H1 (cell line): ENCODE measurements around the gene MYO5B. TPM values are rescaled to one million over a fixed set of nuclear protein-coding genes. Genes with fewer than 3 reads are reported as not detected.

ENCODE experiments used
- CTCF ChIA-PET: fragments of 300-600 bp; sonication (Branson Sonifier 250); formaldehyde crosslinking; loops from one replicate; lab custom pipeline; 2021; ENCODE audit not compliant: partially characterized antibody; lab: Charles Lee
- POLR2A ChIA-PET: fragments of 300-600 bp; sonication (Branson Sonifier 250); formaldehyde crosslinking; loops from one replicate; lab custom pipeline; 2021; ENCODE audit warnings: inconsistent platforms; ENCODE audit not compliant: partially characterized antibody; lab: Charles Lee
- DNase-seq, 2 experiments: peaks; one replicate each; pipeline versions ENCODE4 v3.0.0 to v3.0.0-alpha.2; 2010 to 2022; ENCODE audit warnings: low spot score in 2 of 2, low read depth in 1 of 2, mixed read lengths in 1 of 2
- FAIRE-seq: peaks from 2 replicates; lab custom pipeline; 2011; peaks lifted over from hg19 to GRCh38; lab: Jason Lieb, UNC
- H2AFZ ChIP-seq: 2 replicates; pipeline ENCODE4 v1.8.1; 2012; ENCODE audit warnings: low read length, inconsistent platforms
- H2AK5ac ChIP-seq: 2 replicates; pipeline ENCODE4 v1.6.1; 2013; ENCODE audit warnings: low read depth, low read length
- H2BK120ac ChIP-seq: replicated peaks from 2 replicates; pipeline ENCODE3; 2013; ENCODE audit warnings: low read depth, low read length, inconsistent platforms
- H2BK12ac ChIP-seq: 2 replicates; pipeline ENCODE4 v1.6.1; 2013; ENCODE audit warnings: low read depth, low read length
- H2BK15ac ChIP-seq: 2 replicates; pipeline ENCODE4 v1.6.1; 2013; ENCODE audit warnings: low read length
- H2BK20ac ChIP-seq: 2 replicates; pipeline ENCODE4 v1.6.1; 2013; ENCODE audit warnings: low read length
- H2BK5ac ChIP-seq: 2 replicates; pipeline ENCODE4 v1.6.1; 2013; ENCODE audit warnings: low read depth, low read length
- H3K14ac ChIP-seq: 2 replicates; pipeline ENCODE4 v1.6.1; 2013; ENCODE audit warnings: inconsistent platforms; ENCODE audit not compliant: insufficient read length
- H3K18ac ChIP-seq: 2 replicates; pipeline ENCODE4 v1.6.1; 2013; ENCODE audit warnings: low read length; ENCODE audit errors: extremely low read depth
- H3K23ac ChIP-seq: 2 replicates; pipeline ENCODE4 v1.6.1; 2013; ENCODE audit warnings: inconsistent platforms; ENCODE audit not compliant: insufficient read length
- H3K23me2 ChIP-seq: 2 replicates; pipeline ENCODE4 v1.6.1; 2013; ENCODE audit warnings: low read depth, low read length
- H3K27ac ChIP-seq: 2 replicates; pipeline ENCODE4 v1.6.1; 2011; ENCODE audit warnings: low read depth, low read length, inconsistent platforms
- H3K27me3 ChIP-seq, 4 experiments: replicated peaks in 1 of 4; 1 replicate in 1 of 4; 2 replicates in 3 of 4; pipeline versions ENCODE4 v1.6.1 to v1.8.1; 2011 to 2013; ENCODE audit warnings: low read length in 3 of 4, mild to moderate bottlenecking in 3 of 4, inconsistent platforms in 2 of 4, mixed read lengths in 2 of 4, moderate library complexity in 1 of 4; ENCODE audit not compliant: control insufficient read depth in 3 of 4, insufficient read depth in 3 of 4; ENCODE audit errors: extremely low read depth in 1 of 4
- H3K36me3 ChIP-seq, 4 experiments: 2 replicates each; pipeline versions ENCODE4 v1.6.1 to v1.8.1; 2011 to 2013; ENCODE audit warnings: mild to moderate bottlenecking in 4 of 4, low read length in 3 of 4, moderate library complexity in 2 of 4, control low read depth in 1 of 4, inconsistent platforms in 1 of 4; ENCODE audit not compliant: insufficient read depth in 4 of 4, control insufficient read depth in 2 of 4
- H3K4ac ChIP-seq: replicated peaks from 2 replicates; pipeline ENCODE3; 2013; ENCODE audit warnings: low read length, low read depth, mixed read lengths, inconsistent platforms; ENCODE audit not compliant: insufficient read length
- H3K4me1 ChIP-seq, 4 experiments: replicated peaks in 1 of 4; 1 replicate in 1 of 4; 2 replicates in 3 of 4; pipeline versions ENCODE4 v1.6.1 to v1.8.1; 2011 to 2013; ENCODE audit warnings: low read length in 3 of 4, inconsistent platforms in 2 of 4, mixed read lengths in 1 of 4; ENCODE audit not compliant: insufficient read depth in 4 of 4, control insufficient read depth in 3 of 4
- H3K4me2 ChIP-seq, 2 experiments: 2 replicates each; pipeline versions ENCODE4 v1.6.1 to v1.8.1; 2011 to 2013; ENCODE audit warnings: low read depth in 2 of 2, low read length in 2 of 2, control low read depth in 1 of 2, inconsistent platforms in 1 of 2, mild to moderate bottlenecking in 1 of 2; ENCODE audit not compliant: insufficient read depth in 1 of 2
- H3K4me3 ChIP-seq, 4 experiments: fragments of 200-600, 300-600 bp in 1 of 4; sonication (generic), shearing (Covaris generic), sonication (Bioruptor Twin) in 1 of 4; 2 replicates each; pipeline versions ENCODE4 v1.5.1 to v1.8.1; 2011 to 2016; ENCODE audit warnings: low read length in 4 of 4, low read depth in 3 of 4, control low read depth in 2 of 4, inconsistent platforms in 2 of 4, mild to moderate bottlenecking in 2 of 4, mixed read lengths in 1 of 4, moderate library complexity in 1 of 4; ENCODE audit not compliant: insufficient read depth in 2 of 4; ENCODE audit errors: extremely low read depth in 1 of 4
- H3K56ac ChIP-seq: replicated peaks from 2 replicates; pipeline ENCODE3; 2013; ENCODE audit warnings: low read depth, mild to moderate bottlenecking, mixed read lengths, low read length, inconsistent platforms; ENCODE audit not compliant: insufficient read length
- H3K79me1 ChIP-seq: 2 replicates; pipeline ENCODE4 v1.6.1; 2013; ENCODE audit warnings: low read depth, low read length, control low read depth
- H3K79me2 ChIP-seq, 2 experiments: 2 replicates each; pipeline versions ENCODE4 v1.6.1 to v1.8.1; 2012 to 2013; ENCODE audit warnings: low read length in 2 of 2, mild to moderate bottlenecking in 2 of 2, inconsistent platforms in 1 of 2; ENCODE audit not compliant: insufficient read depth in 2 of 2, control insufficient read depth in 1 of 2
- H3K9ac ChIP-seq, 4 experiments: replicated peaks in 1 of 4; 1 replicate in 1 of 4; 2 replicates in 3 of 4; pipeline versions ENCODE4 v1.6.1 to v1.8.1; 2011 to 2013; ENCODE audit warnings: low read depth in 3 of 4, low read length in 3 of 4, control low read depth in 2 of 4, mild to moderate bottlenecking in 2 of 4, moderate library complexity in 2 of 4, inconsistent platforms in 1 of 4; ENCODE audit errors: extremely low read depth in 1 of 4
- H3K9me3 ChIP-seq, 2 experiments: 2 replicates each; pipeline versions ENCODE4 v1.6.1 to v1.8.1; 2012 to 2013; ENCODE audit warnings: mild to moderate bottlenecking in 2 of 2, moderate library complexity in 2 of 2, control low read depth in 1 of 2, inconsistent platforms in 1 of 2, low read depth in 1 of 2, low read length in 1 of 2, mixed read lengths in 1 of 2; ENCODE audit not compliant: insufficient read depth in 2 of 2
- H4K20me1 ChIP-seq, 2 experiments: replicated peaks in 1 of 2; 2 replicates each; pipeline versions ENCODE3 to v1.8.1; 2011 to 2013; ENCODE audit warnings: inconsistent platforms in 2 of 2, low read length in 2 of 2, mild to moderate bottlenecking in 1 of 2; ENCODE audit not compliant: insufficient read depth in 2 of 2, control insufficient read depth in 1 of 2
- H4K5ac ChIP-seq: 2 replicates; pipeline ENCODE4 v1.6.1; 2013; ENCODE audit warnings: low read length, low read depth, mixed read lengths, inconsistent platforms; ENCODE audit not compliant: insufficient read length
- H4K8ac ChIP-seq: 2 replicates; pipeline ENCODE4 v1.8.0; 2013; ENCODE audit warnings: mild to moderate bottlenecking, moderate library complexity, low read length, inconsistent platforms; ENCODE audit not compliant: insufficient read depth; ENCODE audit errors: extremely low read depth
- H4K91ac ChIP-seq: replicated peaks from 2 replicates; pipeline ENCODE3; 2013; ENCODE audit warnings: low read length, mixed read lengths, inconsistent platforms; ENCODE audit not compliant: insufficient read length
- CBX8 ChIP-seq: fragments of 300-800, 300-1000 bp; sonication (generic); IDR thresholded peaks from 2 replicates; pipeline ENCODE4 v1.7.1; 2016; ENCODE audit warnings: low read depth, low read length, borderline replicate concordance
- CHD1 ChIP-seq: IDR thresholded peaks from 2 replicates; pipeline ENCODE4 v1.6.1; 2012; ENCODE audit warnings: low read depth, low read length, improper control_type of control experiment
- CHD2 ChIP-seq: IDR thresholded peaks from 2 replicates; pipeline ENCODE4 v1.6.1; 2012; ENCODE audit warnings: low read length, improper control_type of control experiment
- EZH2 ChIP-seq: fragments of 200-600 bp; sonication (generic); IDR thresholded peaks from 2 replicates; pipeline ENCODE4 v1.7.1; 2012; ENCODE audit warnings: low read depth, mild to moderate bottlenecking, moderate library complexity, low read length, inconsistent platforms; ENCODE audit not compliant: severe bottlenecking
- WGBS, 2 experiments: shearing (Covaris generic) in 1 of 2; methylation state at CpG; one replicate each; pipeline versions ENCODE4 v1.1.6 to v1.1.7; 2013 to 2015; ENCODE audit warnings: low lambda C conversion rate in 2 of 2, mixed read lengths in 2 of 2, inconsistent platforms in 1 of 2, low coverage in 1 of 2, missing lambda C conversion rate in 1 of 2; ENCODE audit not compliant: insufficient replicate concordance in 2 of 2, insufficient coverage in 1 of 2, insufficient read length in 1 of 2; ENCODE audit errors: extremely low coverage in 1 of 2, missing lambda C conversion rate in 1 of 2; 5-methylcytosine and 5-hydroxymethylcytosine counted together
- polyA plus RNA-seq, 7 experiments: library from polyadenylated mRNA; depleted of rRNA in 3 of 7; stranded (reverse) in 5 of 7; unstranded in 2 of 7; fragments of >200 nt in 5 of 7; fragments of 200-250 nt in 2 of 7; gene quantifications; 1 replicate in 5 of 7; 2 replicates in 1 of 7; 4 replicates in 1 of 7; pipeline versions ENCODE4 v1.2.1 to v1.2.3, GENCODE V29; 2011 to 2013; ENCODE audit warnings: missing spikeins in 2 of 7, mixed read lengths in 2 of 7
- total RNA-seq: library from RNA; stranded (reverse); fragmentation: NEBNext Ultra II Directional; extraction: Animal tissue kit (Norgen Biotek cat#: 25700); gene quantifications from 2 replicates; pipeline ENCODE4 v1.2.1, GENCODE V29; 2021

The MYO5B gene
- total and polyA plus RNA-seq, 2 of the 8 experiments (the other 6 are each of a cell fraction or from before 2014, with no cell fraction given) = 6.4 to 7.7 TPM

DNA sequence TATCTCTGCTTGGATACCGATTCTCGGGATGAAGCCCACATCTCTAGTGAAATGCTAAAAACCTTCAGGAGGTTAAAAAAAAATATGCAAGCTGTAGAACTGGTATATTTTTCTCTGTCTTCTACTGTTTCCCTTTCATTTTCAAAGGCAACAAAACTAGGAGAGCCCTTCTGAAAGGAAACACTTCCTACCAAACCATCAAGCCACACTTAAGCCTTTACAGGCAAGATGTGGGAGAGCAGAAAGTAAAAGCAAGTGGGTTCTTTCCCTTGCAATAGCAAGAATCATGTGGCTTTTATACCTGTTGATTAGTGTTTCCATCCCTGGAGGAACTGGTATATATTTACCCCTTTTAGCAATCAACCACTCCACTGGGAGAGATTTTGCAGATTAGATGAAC is 233.7 kb downstream of the MYO5B start:
- no peak overlapping the region for H3K14ac ChIP-seq
- no peaks in the 10 kb centered on the region for H3K4me1 ChIP-seq
- H2AK5ac ChIP-seq = no peak overlapping the region
- H2BK15ac ChIP-seq = no peak overlapping the region
- no peak overlapping the region for H3K56ac ChIP-seq
- H2BK120ac ChIP-seq = no peak overlapping the region
- no peak for FAIRE-seq
- H2AFZ ChIP-seq = no peak overlapping the region
- no peak overlapping the region for H3K23ac ChIP-seq
- CTCF ChIA-PET = no interaction called here
- no peaks in the 10 kb centered on the region for H3K79me1 ChIP-seq
- H3K4ac ChIP-seq = no peak overlapping the region
- H3K79me2 ChIP-seq = no peaks in the 10 kb centered on the region
- no peak overlapping the region for H3K9ac ChIP-seq
- H3K36me3 ChIP-seq = no peaks in the 10 kb centered on the region
- DNase-seq = no peak
- H3K27me3 ChIP-seq = no peaks in the 10 kb centered on the region
- no peak overlapping the region for H2BK12ac ChIP-seq
- no peak overlapping the region for H4K5ac ChIP-seq
- POLR2A ChIA-PET = no interaction called here
- H4K20me1 ChIP-seq = peaks cover 0 to 2% of the 10 kb centered on the region in 2 experiments
- no peak overlapping the region for H4K8ac ChIP-seq
- no peak overlapping the region for H3K4me2 ChIP-seq
- no peak overlapping the region for H3K18ac ChIP-seq
- no peak overlapping the region for H3K4me3 ChIP-seq
- H2BK20ac ChIP-seq = no peak overlapping the region
- H3K27ac ChIP-seq = no peak overlapping the region
- 76% methylated on average over 2 of the region's 2 CpGs; no CpG with 5 or more reads in 1 of the 2 experiments for WGBS, 2 experiments
- no peaks in the 10 kb centered on the region for H3K9me3 ChIP-seq
- no peak overlapping the region for H4K91ac ChIP-seq
- TF ChIP-seq CHD1 (no peak), EZH2 (no peak), CHD2 (no peak), CBX8 (no peak)
- no peak overlapping the region for H2BK5ac ChIP-seq
- H3K23me2 ChIP-seq = no peaks in the 10 kb centered on the region
